Inflammatory macrophage treated with lipopolysaccharide for 1 hour (primary cell): ENCODE data around the gene GLI1.
"Not testable (repeated sequence)": the region's sequence is repeated elsewhere in the genome, so short reads cannot be mapped to it uniquely, and the experiment has no call there.

Source experiments
- DNase-seq, 2 donors: peaks; one replicate each; pipeline ENCODE4 v3.0.0-alpha.2; 2020 to 2022

The GLI1 gene

GRCh38 chr12:57441846-57442427 lies 17.6 kb upstream of the GLI1 start:
- no peak for DNase-seq

- DNase-seq = not testable (repeated sequence)
Measured at GRCh38 chr12:57444337-57444736, 15.2 kb upstream of the GLI1 start.

GRCh38 chr12:57444744-57445143 lies 14.8 kb upstream of the GLI1 start:
- no peak for DNase-seq

GRCh38 chr12:57446292-57446960 lies 13.2 kb upstream of the GLI1 start:
- DNase-seq = no peak

- DNase-seq = no peak
Measured at GRCh38 chr12:57448669-57449068, 10.9 kb upstream of the GLI1 start.

GRCh38 chr12:57449375-57449774 lies 10.2 kb upstream of the GLI1 start:
- no peak for DNase-seq

GRCh38 chr12:57450057-57450456 lies 9.5 kb upstream of the GLI1 start:
- DNase-seq = no peak

GRCh38 chr12:57451233-57451778 lies 8.3 kb upstream of the GLI1 start:
- no peak for DNase-seq

- no peak for DNase-seq
Measured at GRCh38 chr12:57452181-57452936, 7.2 kb upstream of the GLI1 start.

- DNase-seq = peak; percentile 52 to 88
Measured at GRCh38 chr12:57452937-57453509, 6.6 kb upstream of the GLI1 start.

GRCh38 chr12:57454213-57454565 lies 5.4 kb upstream of the GLI1 start:
- no peak for DNase-seq

GRCh38 chr12:57454566-57455373 lies 4.8 kb upstream of the GLI1 start, which contains the start of gene INHBE:
TSS of gene INHBE (plus strand) at chr12:57455307. CDS start at chr12:57455537, 230 bp downstream.
- peak; percentile 63 to 85 for DNase-seq

- DNase-seq = no peak
Measured at GRCh38 chr12:57455374-57456144, 4.0 kb upstream of the GLI1 start.

GRCh38 chr12:57456145-57456700 lies 3.4 kb upstream of the GLI1 start:
- no peak for DNase-seq

- no peak for DNase-seq
Measured at GRCh38 chr12:57456737-57457490, 2.7 kb upstream of the GLI1 start.

GRCh38 chr12:57458665-57459054 lies 925 bp upstream of the GLI1 start:
- no peak for DNase-seq

- peak; percentile 89 to 97 for DNase-seq
Measured at GRCh38 chr12:57459055-57459749, 383 bp upstream of the GLI1 start.

- no peak for DNase-seq
Measured at GRCh38 chr12:57460468-57460784, 841 bp downstream of the GLI1 start.

GRCh38 chr12:57460841-57461275 lies 1.3 kb downstream of the GLI1 start:
- DNase-seq = no peak

GRCh38 chr12:57461276-57461916 lies 1.8 kb downstream of the GLI1 start:
- DNase-seq = no peak
